Astrocyte of the spinal cord (primary cell): ENCODE measurements around the gene SLC25A17.
"Not testable (repeated sequence)": the region's sequence is repeated elsewhere in the genome, so short reads cannot be mapped to it uniquely, and the experiment has no call there.

Experiments
- DNase-seq: peaks from one replicate; pipeline ENCODE4 v3.0.0; 2011; ENCODE audit warnings: low read depth, low spot score
- H3K4me3 ChIP-seq: 2 replicates; pipeline ENCODE4 v1.5.1; 2011; ENCODE audit warnings: low read depth, mild to moderate bottlenecking, low read length, moderate library complexity
- in situ Hi-C: cut with HindIII; loops from 2 replicates; pipeline ENCODE4 v1.10.0; 2017; ENCODE audit warnings: low sequenced_read_pairs
- TF ChIP-seq, protein P1 (sequence below): IDR thresholded peaks from 2 replicates; pipeline ENCODE4 v1.5.1; 2012; ENCODE audit warnings: low read depth, mild to moderate bottlenecking, low read length, inconsistent platforms

Gene SLC25A17

GRCh38 chr22:40789131-40789530 is 30.0 kb downstream of the SLC25A17 start:
- TF ChIP-seq, protein P1, sequence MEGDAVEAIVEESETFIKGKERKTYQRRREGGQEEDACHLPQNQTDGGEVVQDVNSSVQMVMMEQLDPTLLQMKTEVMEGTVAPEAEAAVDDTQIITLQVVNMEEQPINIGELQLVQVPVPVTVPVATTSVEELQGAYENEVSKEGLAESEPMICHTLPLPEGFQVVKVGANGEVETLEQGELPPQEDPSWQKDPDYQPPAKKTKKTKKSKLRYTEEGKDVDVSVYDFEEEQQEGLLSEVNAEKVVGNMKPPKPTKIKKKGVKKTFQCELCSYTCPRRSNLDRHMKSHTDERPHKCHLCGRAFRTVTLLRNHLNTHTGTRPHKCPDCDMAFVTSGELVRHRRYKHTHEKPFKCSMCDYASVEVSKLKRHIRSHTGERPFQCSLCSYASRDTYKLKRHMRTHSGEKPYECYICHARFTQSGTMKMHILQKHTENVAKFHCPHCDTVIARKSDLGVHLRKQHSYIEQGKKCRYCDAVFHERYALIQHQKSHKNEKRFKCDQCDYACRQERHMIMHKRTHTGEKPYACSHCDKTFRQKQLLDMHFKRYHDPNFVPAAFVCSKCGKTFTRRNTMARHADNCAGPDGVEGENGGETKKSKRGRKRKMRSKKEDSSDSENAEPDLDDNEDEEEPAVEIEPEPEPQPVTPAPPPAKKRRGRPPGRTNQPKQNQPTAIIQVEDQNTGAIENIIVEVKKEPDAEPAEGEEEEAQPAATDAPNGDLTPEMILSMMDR, result no peak
- no peak for DNase-seq
- in situ Hi-C loops, result no loop called here
- no peak overlapping the region for H3K4me3 ChIP-seq

- H3K4me3 ChIP-seq, result no peak overlapping the region
- no peak for DNase-seq
- TF ChIP-seq, protein P1, result no peak
- in situ Hi-C loops, result no loop called here
Observed at GRCh38 chr22:40782521-40782920, 36.6 kb downstream of the SLC25A17 start.

- in situ Hi-C loops, DNase-seq, H3K4me3 ChIP-seq: not testable (repeated sequence)
Observed at GRCh38 chr22:40781749-40782148, 37.4 kb downstream of the SLC25A17 start.

GRCh38 chr22:40769761-40770160 is 49.4 kb downstream of the SLC25A17 start:
- TF ChIP-seq, protein P1, result no peak
- DNase-seq, result no peak
- H3K4me3 ChIP-seq, result no peak overlapping the region
- in situ Hi-C loops, result no loop called here

GRCh38 chr22:40768206-40768605 is 50.9 kb downstream of the SLC25A17 start:
- no peak for DNase-seq
- TF ChIP-seq, protein P1, result no peak
- in situ Hi-C loops, result no loop called here
- no peak overlapping the region for H3K4me3 ChIP-seq

- in situ Hi-C loops, result no loop called here
- no peak overlapping the region for H3K4me3 ChIP-seq
- no peak for DNase-seq
- TF ChIP-seq, protein P1, result no peak
Observed at GRCh38 chr22:40766956-40767355, 52.2 kb downstream of the SLC25A17 start.

- in situ Hi-C loops, result no loop called here
- TF ChIP-seq, protein P1, result no peak
- DNase-seq, result no peak
Observed at GRCh38 chr22:40764763-40765441, 54.2 kb downstream of the SLC25A17 start.

More at GRCh38 chr22:40764763-40765441, 54.2 kb downstream of the SLC25A17 start:
- no peak overlapping the region for H3K4me3 ChIP-seq
